A204.1 (cell line): Measurements from ENCODE around the gene TBC1D20.
"Not testable (repeated sequence)": the region's sequence is repeated elsewhere in the genome, so short reads cannot be mapped to it uniquely, and the experiment has no call there.

ENCODE experiments used
- FAIRE-seq: peaks from 2 replicates; lab custom pipeline; 2012; peaks lifted over from hg19 to GRCh38; lab: Jason Lieb, UNC

Gene TBC1D20

GRCh38 chr20:462199-462991 lies at the start of gene TBC1D20:
Gene TBC1D20, minus strand, starts transcription at chr20:462533. Its CDS starts 128 bp downstream, at chr20:462405.
- no peak for FAIRE-seq

- not testable (repeated sequence) for FAIRE-seq
Observed at GRCh38 chr20:510328-511057, 48.2 kb upstream of the TBC1D20 start.

- not testable (repeated sequence) for FAIRE-seq
Observed at GRCh38 chr20:508364-508787, 46.0 kb upstream of the TBC1D20 start.

- no peak for FAIRE-seq
Observed at GRCh38 chr20:507761-508332, 45.5 kb upstream of the TBC1D20 start.

GRCh38 chr20:507006-507758 lies 44.8 kb upstream of the TBC1D20 start:
- FAIRE-seq, result no peak

GRCh38 chr20:504632-505075 lies 42.3 kb upstream of the TBC1D20 start:
- FAIRE-seq, result no peak

GRCh38 chr20:503048-503737 lies 40.9 kb upstream of the TBC1D20 start:
- FAIRE-seq, result no peak

GRCh38 chr20:497979-498378 lies 35.6 kb upstream of the TBC1D20 start:
- FAIRE-seq, result no peak

GRCh38 chr20:496126-496696 lies 33.9 kb upstream of the TBC1D20 start:
- FAIRE-seq, result no peak

- no peak for FAIRE-seq
Observed at GRCh38 chr20:492159-492558, 29.8 kb upstream of the TBC1D20 start.

- FAIRE-seq, result no peak
Observed at GRCh38 chr20:487655-488054, 25.3 kb upstream of the TBC1D20 start.

GRCh38 chr20:483815-484644 lies 21.7 kb upstream of the TBC1D20 start:
- FAIRE-seq, result no peak

GRCh38 chr20:481167-481566 lies 18.8 kb upstream of the TBC1D20 start:
- FAIRE-seq, result no peak

GRCh38 chr20:480044-480443 lies 17.7 kb upstream of the TBC1D20 start:
- no peak for FAIRE-seq

- no peak for FAIRE-seq
Observed at GRCh38 chr20:479487-479886, 17.2 kb upstream of the TBC1D20 start.

GRCh38 chr20:478949-479429 lies 16.7 kb upstream of the TBC1D20 start:
- peak; percentile 94 for FAIRE-seq

GRCh38 chr20:478010-478948 lies 15.9 kb upstream of the TBC1D20 start:
- FAIRE-seq, result no peak

GRCh38 chr20:476561-477249 lies 14.4 kb upstream of the TBC1D20 start:
- FAIRE-seq, result not testable (repeated sequence)
